ENCODE results near the gene C3orf62.

DNA sequence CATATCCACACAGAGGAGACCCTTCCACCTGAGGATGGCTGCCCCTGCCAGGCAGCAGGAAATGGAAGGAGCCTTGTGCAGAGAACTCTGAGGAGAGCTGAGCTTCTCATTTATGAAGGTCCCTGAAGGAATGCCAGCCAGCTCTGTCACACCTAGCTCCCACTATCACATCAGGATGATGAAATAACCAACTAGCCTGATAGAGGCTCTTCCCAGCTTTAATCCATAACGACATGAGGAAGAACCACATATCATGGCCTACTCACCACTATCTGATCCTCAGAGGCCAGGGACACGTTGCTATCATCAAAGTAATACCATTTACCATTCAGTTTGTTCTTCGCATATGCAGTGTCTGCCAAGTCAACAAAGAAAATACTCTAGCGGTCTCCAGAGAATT is 1.5 kb upstream of the C3orf62 start:
- TF ChIP-seq, protein P1, sequence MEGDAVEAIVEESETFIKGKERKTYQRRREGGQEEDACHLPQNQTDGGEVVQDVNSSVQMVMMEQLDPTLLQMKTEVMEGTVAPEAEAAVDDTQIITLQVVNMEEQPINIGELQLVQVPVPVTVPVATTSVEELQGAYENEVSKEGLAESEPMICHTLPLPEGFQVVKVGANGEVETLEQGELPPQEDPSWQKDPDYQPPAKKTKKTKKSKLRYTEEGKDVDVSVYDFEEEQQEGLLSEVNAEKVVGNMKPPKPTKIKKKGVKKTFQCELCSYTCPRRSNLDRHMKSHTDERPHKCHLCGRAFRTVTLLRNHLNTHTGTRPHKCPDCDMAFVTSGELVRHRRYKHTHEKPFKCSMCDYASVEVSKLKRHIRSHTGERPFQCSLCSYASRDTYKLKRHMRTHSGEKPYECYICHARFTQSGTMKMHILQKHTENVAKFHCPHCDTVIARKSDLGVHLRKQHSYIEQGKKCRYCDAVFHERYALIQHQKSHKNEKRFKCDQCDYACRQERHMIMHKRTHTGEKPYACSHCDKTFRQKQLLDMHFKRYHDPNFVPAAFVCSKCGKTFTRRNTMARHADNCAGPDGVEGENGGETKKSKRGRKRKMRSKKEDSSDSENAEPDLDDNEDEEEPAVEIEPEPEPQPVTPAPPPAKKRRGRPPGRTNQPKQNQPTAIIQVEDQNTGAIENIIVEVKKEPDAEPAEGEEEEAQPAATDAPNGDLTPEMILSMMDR (IDR thresholded peaks at IDR 0.05 in 8 of 11, conservative IDR thresholded peaks at IDR 0.05 in 3 of 11): no peak
- TF ChIP-seq POLR2A (IDR thresholded peaks at IDR 0.05) (no peak), POLR2AphosphoS5 (IDR thresholded peaks at IDR 0.05) (no peak)
